ENCODE data around the gene PTEN. TPM values are rescaled to one million over a fixed set of nuclear protein-coding genes. Genes with fewer than 3 reads are reported as not detected.

PTEN gene
- total and polyA plus RNA-seq, 5 donors from 2014 or later: 25.9 to 99.2 (median 29.1) TPM

DNA sequence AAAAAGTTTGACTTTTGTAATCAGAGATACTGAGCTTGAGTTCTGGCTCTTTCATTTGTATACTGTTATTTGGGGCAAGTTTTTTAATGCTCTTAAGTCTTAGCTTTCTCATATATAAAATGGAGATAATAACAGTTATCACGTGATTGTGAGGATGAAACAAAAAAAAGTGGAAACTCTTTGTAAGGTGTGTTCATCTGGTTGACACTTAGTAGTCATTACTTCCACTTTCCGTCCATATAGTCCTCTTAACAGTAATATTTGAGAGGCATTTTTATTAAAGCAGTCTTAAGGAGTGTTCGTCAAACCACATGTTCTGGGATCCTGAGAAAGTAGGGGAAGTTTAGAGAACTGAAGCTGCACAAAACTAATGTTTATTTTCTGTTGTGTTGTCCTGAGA, 65.6 kb downstream of the PTEN start:
- Mint-ChIP-seq H3K4me3 (no peak overlapping the region), H3K9me3 (peaks cover 0 to 4% (median 0%) of the 10 kb centered on the region in 7 donors), H3K36me3 (peaks cover 36% of the 10 kb centered on the region), H3K4me1 (peaks cover 48 to 74% (median 65%) of the 10 kb centered on the region in 4 donors), H3K27me3 (no peaks in the 10 kb centered on the region), H3K27ac (no peak overlapping the region)
- Histone ChIP-seq H3K36me3 (ENCODE audit: control insufficient read depth, insufficient read depth, low read length) (peaks cover 29% of the 10 kb centered on the region), H3K27ac (ENCODE audit: insufficient read depth, low read length, poor library complexity, severe bottlenecking) (no peak overlapping the region), H3K4me1 (ENCODE audit: control insufficient read depth, insufficient read depth, low read length, poor library complexity, severe bottlenecking) (peaks cover 38% of the 10 kb centered on the region), H3K27me3 (ENCODE audit: control insufficient read depth, insufficient read depth, low read length) (no peaks in the 10 kb centered on the region), H3K9me3 (ENCODE audit: control insufficient read depth in 2 of 2, low read length in 2 of 2) (no peaks in the 10 kb centered on the region), H3K4me3 (ENCODE audit: low read depth, low read length) (no peak overlapping the region)
- DNase-seq: no peak
- ATAC-seq (ENCODE audit: low read depth in 2 of 2): no peak

DNA sequence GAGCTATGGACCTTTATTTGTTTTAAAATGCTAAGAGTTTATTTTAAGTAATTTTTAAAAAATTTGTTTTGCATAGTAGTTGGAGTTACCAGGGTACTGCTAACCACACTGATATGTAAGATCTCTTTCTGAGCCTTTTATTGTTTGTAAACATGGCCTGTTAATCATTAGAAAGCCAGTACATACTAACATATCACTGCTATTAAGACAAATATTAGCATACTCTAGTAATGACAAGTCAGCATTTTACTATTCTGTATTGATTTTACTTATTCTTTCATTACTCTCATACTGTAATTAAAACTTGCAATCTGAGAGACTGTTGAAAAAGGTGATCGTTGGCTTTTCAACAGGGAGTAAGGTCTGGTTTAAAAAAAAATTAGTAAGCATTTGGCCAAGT, 66.7 kb downstream of the PTEN start:
- H3K4me1 Mint-ChIP-seq: peaks cover 44 to 68% (median 60%) of the 10 kb centered on the region in 4 donors
- Histone ChIP-seq H3K4me1 (ENCODE audit: control insufficient read depth, insufficient read depth, low read length, poor library complexity, severe bottlenecking) (peaks cover 30% of the 10 kb centered on the region), H3K4me3 (ENCODE audit: low read depth, low read length) (no peak overlapping the region), H3K27me3 (ENCODE audit: control insufficient read depth, insufficient read depth, low read length) (no peaks in the 10 kb centered on the region), H3K9me3 (ENCODE audit: control insufficient read depth in 2 of 2, low read length in 2 of 2) (no peaks in the 10 kb centered on the region), H3K36me3 (ENCODE audit: control insufficient read depth, insufficient read depth, low read length) (peaks cover 27% of the 10 kb centered on the region), H3K27ac (ENCODE audit: insufficient read depth, low read length, poor library complexity, severe bottlenecking) (no peak overlapping the region)
- H3K9me3 Mint-ChIP-seq: peaks cover 0 to 2% (median 0%) of the 10 kb centered on the region in 7 donors
- H3K27ac Mint-ChIP-seq: no peak overlapping the region
- no peak for ATAC-seq (ENCODE audit: low read depth in 2 of 2)
- peaks cover 36% of the 10 kb centered on the region for H3K36me3 Mint-ChIP-seq
- H3K27me3 Mint-ChIP-seq: no peaks in the 10 kb centered on the region
- DNase-seq: no peak
- H3K4me3 Mint-ChIP-seq: no peak overlapping the region

DNA sequence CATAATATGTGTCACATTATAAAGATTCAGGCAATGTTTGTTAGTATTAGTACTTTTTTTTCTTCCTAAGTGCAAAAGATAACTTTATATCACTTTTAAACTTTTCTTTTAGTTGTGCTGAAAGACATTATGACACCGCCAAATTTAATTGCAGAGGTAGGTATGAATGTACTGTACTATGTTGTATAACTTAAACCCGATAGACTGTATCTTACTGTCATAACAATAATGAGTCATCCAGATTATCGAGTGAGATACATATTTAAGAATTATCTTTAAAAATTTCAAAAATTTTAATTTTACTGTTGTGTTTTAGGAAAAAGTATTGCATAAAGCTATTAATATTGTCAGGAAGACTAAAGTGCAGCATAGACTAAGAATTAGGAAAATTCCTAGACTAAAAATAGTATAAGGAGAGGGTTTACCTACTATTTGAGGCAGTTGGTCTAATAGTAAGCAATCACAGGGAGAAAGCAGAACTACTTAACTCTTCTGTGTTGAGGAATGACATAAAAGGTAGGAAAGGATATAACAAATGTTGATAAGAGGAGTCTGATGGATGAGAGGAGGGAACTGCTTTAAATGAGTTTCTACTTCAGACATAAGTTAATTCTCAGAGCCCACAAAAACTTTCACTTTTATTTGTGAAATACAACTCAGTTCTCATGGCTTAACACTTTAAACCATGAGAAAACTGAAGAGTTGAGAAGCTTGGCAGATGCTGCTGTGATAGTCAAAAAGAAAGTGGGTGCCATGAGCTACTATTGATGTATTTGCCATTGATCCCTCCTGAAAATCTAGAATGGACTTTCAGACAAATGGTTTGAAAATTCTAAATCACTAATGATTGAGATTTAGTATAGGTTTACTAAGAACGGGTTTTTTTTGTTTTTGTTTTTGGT, 67.8 kb downstream of the PTEN start:
- Mint-ChIP-seq H3K27me3 (no peaks in the 10 kb centered on the region), H3K36me3 (peaks cover 32% of the 10 kb centered on the region), H3K4me3 (no peak overlapping the region), H3K9me3 (peaks cover 0 to 2% (median 0%) of the 10 kb centered on the region in 7 donors), H3K4me1 (peaks cover 39 to 65% (median 59%) of the 10 kb centered on the region in 4 donors), H3K27ac (peak overlapping the region in 2 of 3 donors; percentile 26 to 77)
- DNase-seq (peak in 1 of 3 donors; percentile 9), ATAC-seq (ENCODE audit: low read depth in 2 of 2) (no peak)
- Histone ChIP-seq H3K4me3 (ENCODE audit: low read depth, low read length) (peak overlapping the region; percentile 9), H3K36me3 (ENCODE audit: control insufficient read depth, insufficient read depth, low read length) (peaks cover 29% of the 10 kb centered on the region), H3K27ac (ENCODE audit: insufficient read depth, low read length, poor library complexity, severe bottlenecking) (no peak overlapping the region), H3K27me3 (ENCODE audit: control insufficient read depth, insufficient read depth, low read length) (no peaks in the 10 kb centered on the region), H3K4me1 (ENCODE audit: control insufficient read depth, insufficient read depth, low read length, poor library complexity, severe bottlenecking) (peaks cover 26% of the 10 kb centered on the region), H3K9me3 (ENCODE audit: control insufficient read depth in 2 of 2, low read length in 2 of 2) (no peaks in the 10 kb centered on the region)

DNA sequence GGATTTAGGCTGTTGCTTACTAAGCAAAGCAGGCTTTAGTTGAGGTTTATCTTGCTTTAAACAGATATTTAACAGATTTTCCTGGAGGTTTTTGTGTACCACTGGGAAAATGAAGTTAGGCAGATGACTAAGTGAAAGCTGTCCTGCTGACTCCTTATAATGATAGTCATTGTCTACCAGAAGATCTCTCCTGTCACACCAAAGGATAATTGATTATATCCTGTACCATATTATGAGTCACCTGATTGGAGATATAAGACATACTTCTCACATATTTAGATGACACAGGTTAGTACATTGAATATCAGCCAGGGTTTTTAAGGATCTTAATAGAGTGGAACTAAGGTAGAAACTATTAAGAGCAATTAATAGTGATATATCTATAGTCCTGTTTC, 68.4 kb downstream of the PTEN start:
- Histone ChIP-seq H3K9me3 (ENCODE audit: control insufficient read depth in 2 of 2, low read length in 2 of 2) (no peaks in the 10 kb centered on the region), H3K27ac (ENCODE audit: insufficient read depth, low read length, poor library complexity, severe bottlenecking) (no peak overlapping the region), H3K36me3 (ENCODE audit: control insufficient read depth, insufficient read depth, low read length) (peaks cover 30% of the 10 kb centered on the region), H3K27me3 (ENCODE audit: control insufficient read depth, insufficient read depth, low read length) (no peaks in the 10 kb centered on the region), H3K4me1 (ENCODE audit: control insufficient read depth, insufficient read depth, low read length, poor library complexity, severe bottlenecking) (peaks cover 20% of the 10 kb centered on the region), H3K4me3 (ENCODE audit: low read depth, low read length) (no peak overlapping the region)
- no peak overlapping the region for H3K4me3 Mint-ChIP-seq
- peaks cover 39 to 65% (median 59%) of the 10 kb centered on the region in 4 donors for H3K4me1 Mint-ChIP-seq
- ATAC-seq (ENCODE audit: low read depth in 2 of 2) (no peak), DNase-seq (no peak)
- H3K36me3 Mint-ChIP-seq: peaks cover 28% of the 10 kb centered on the region
- peak overlapping the region in 1 of 3 donors; percentile 26 for H3K27ac Mint-ChIP-seq
- no peaks in the 10 kb centered on the region for H3K27me3 Mint-ChIP-seq
- H3K9me3 Mint-ChIP-seq: no peaks in the 10 kb centered on the region

DNA sequence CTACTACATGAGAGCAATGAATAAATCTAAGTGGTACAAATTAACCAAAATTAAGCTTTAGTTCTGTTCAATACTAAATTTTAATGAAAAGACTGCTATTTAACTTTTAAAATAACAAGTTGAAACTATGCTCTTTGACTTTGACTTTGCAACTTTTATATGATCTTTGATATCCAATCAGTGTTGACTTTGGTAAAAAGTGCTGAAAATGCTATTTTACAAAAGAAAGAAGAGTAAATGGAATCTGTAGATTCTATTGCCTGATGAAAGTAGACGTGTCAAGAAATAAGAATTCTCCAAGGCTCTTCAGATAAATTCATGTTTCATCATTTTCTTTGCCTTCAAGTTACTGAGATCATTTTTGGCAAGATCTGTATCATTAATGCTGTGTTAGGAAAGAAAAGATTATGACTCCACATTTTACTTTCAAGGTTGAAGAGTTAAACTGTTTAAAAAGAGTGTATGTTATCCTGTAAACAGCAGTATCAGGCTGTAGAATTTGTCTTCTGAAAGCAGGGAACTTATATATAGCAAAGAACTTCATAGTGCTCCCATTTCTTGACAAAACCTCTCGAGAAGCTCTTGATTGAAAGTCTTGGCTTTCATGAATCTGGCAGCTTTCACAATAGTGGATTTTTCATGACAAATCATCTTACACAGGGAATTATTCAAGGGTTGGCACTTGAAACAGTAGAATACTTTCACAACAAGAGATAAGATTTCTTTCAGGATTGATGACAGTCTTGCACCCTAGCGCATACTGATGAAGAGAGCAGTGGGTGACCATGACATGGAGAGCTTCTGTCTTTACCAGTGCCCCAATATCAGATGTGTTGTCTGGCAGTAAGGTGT, 72.1 kb downstream of the PTEN start:
- H3K27ac Mint-ChIP-seq: peak overlapping the region in 1 of 3 donors; percentile 38
- no peak for DNase-seq
- H3K4me3 ChIP-seq (ENCODE audit: low read depth, low read length): no peak overlapping the region
- H3K27ac ChIP-seq (ENCODE audit: insufficient read depth, low read length, poor library complexity, severe bottlenecking): no peak overlapping the region
- H3K9me3 Mint-ChIP-seq: no peaks in the 10 kb centered on the region
- no peaks in the 10 kb centered on the region for H3K27me3 Mint-ChIP-seq
- peaks cover 2% of the 10 kb centered on the region for H3K4me1 ChIP-seq (ENCODE audit: control insufficient read depth, insufficient read depth, low read length, poor library complexity, severe bottlenecking)
- no peak for ATAC-seq (ENCODE audit: low read depth in 2 of 2)
- no peaks in the 10 kb centered on the region for H3K9me3 ChIP-seq (ENCODE audit: control insufficient read depth in 2 of 2, low read length in 2 of 2)
- no peaks in the 10 kb centered on the region for H3K27me3 ChIP-seq (ENCODE audit: control insufficient read depth, insufficient read depth, low read length)
- H3K36me3 Mint-ChIP-seq: peaks cover 24% of the 10 kb centered on the region
- H3K36me3 ChIP-seq (ENCODE audit: control insufficient read depth, insufficient read depth, low read length): peaks cover 28% of the 10 kb centered on the region
- peaks cover 41 to 53% (median 44%) of the 10 kb centered on the region in 4 donors for H3K4me1 Mint-ChIP-seq
- H3K4me3 Mint-ChIP-seq: no peak overlapping the region

DNA sequence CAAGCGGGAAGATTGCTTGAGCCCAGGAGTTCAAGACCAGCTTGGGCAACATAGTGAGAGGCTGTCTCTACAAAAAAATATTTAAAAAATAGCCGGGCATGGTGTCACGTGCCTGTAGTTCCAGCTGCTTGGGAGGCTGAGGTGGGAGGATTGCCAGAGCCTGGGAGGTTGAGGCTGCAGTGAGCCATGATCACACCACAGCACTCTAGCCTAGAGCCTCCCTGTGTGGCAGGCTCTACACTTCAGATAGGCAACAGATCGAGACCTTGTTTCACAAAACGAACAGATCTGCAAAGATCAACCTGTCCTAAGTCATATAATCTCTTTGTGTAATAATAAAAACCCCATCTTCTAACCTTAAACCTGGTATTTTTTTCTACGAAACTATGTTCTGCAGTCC, 76.8 kb downstream of the PTEN start:
- Histone ChIP-seq H3K4me3 (ENCODE audit: low read depth, low read length) (no peak overlapping the region), H3K4me1 (ENCODE audit: control insufficient read depth, insufficient read depth, low read length, poor library complexity, severe bottlenecking) (no peaks in the 10 kb centered on the region), H3K36me3 (ENCODE audit: control insufficient read depth, insufficient read depth, low read length) (peaks cover 21% of the 10 kb centered on the region), H3K27me3 (ENCODE audit: control insufficient read depth, insufficient read depth, low read length) (no peaks in the 10 kb centered on the region), H3K9me3 (ENCODE audit: control insufficient read depth in 2 of 2, low read length in 2 of 2) (no peaks in the 10 kb centered on the region), H3K27ac (ENCODE audit: insufficient read depth, low read length, poor library complexity, severe bottlenecking) (no peak overlapping the region)
- H3K27ac Mint-ChIP-seq: no peak overlapping the region
- H3K27me3 Mint-ChIP-seq: no peaks in the 10 kb centered on the region
- no peaks in the 10 kb centered on the region for H3K9me3 Mint-ChIP-seq
- H3K4me1 Mint-ChIP-seq: peaks cover 47 to 62% (median 51%) of the 10 kb centered on the region in 4 donors
- peaks cover 33% of the 10 kb centered on the region for H3K36me3 Mint-ChIP-seq
- no peak for ATAC-seq (ENCODE audit: low read depth in 2 of 2)
- no peak for DNase-seq
- H3K4me3 Mint-ChIP-seq: no peak overlapping the region

DNA sequence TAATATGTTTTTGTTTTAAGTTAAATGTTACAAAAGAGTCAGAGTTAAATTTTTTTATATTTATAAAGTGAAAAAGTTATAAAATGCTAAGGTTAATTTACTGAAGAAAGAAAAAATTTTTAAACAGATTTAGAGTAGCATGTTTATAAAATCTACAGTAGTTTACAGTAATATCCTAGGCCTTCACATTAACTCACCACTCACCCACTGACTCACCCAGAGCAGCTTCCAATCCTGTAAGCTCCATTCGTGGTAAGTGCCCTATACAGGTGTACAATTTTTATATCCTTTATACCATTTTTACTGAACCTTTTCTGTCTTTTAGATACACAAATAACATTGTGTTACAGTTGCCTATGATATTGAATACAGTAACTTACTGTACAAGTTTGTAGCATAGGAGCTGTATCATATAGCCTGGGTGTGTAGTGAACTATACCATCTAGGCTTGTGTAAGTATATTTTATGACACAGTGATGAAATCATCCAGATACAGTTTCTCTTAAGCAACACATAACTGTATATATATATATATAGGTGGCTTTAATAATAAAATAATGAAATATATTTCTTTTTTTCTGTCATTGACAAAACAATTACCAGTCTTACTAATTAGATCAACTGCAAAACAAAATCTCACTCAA, 79.6 kb downstream of the PTEN start:
- H3K4me3 ChIP-seq (ENCODE audit: low read depth, low read length): no peak overlapping the region
- no peaks in the 10 kb centered on the region for H3K27me3 ChIP-seq (ENCODE audit: control insufficient read depth, insufficient read depth, low read length)
- no peaks in the 10 kb centered on the region for H3K4me1 ChIP-seq (ENCODE audit: control insufficient read depth, insufficient read depth, low read length, poor library complexity, severe bottlenecking)
- no peaks in the 10 kb centered on the region for H3K9me3 Mint-ChIP-seq
- peaks cover 28% of the 10 kb centered on the region for H3K36me3 Mint-ChIP-seq
- no peak overlapping the region for H3K27ac Mint-ChIP-seq
- no peaks in the 10 kb centered on the region for H3K27me3 Mint-ChIP-seq
- H3K27ac ChIP-seq (ENCODE audit: insufficient read depth, low read length, poor library complexity, severe bottlenecking): no peak overlapping the region
- no peak overlapping the region for H3K4me3 Mint-ChIP-seq
- peaks cover 27 to 46% (median 40%) of the 10 kb centered on the region in 4 donors for H3K4me1 Mint-ChIP-seq
- ATAC-seq (ENCODE audit: low read depth in 2 of 2) (no peak), DNase-seq (no peak)
- H3K36me3 ChIP-seq (ENCODE audit: control insufficient read depth, insufficient read depth, low read length): peaks cover 13% of the 10 kb centered on the region
- no peaks in the 10 kb centered on the region for H3K9me3 ChIP-seq (ENCODE audit: control insufficient read depth in 2 of 2, low read length in 2 of 2)

Data from CD4-positive, CD25-positive, alpha-beta regulatory T cell (primary cell).